Measurements from ENCODE around the gene FBXL5.

DNA sequence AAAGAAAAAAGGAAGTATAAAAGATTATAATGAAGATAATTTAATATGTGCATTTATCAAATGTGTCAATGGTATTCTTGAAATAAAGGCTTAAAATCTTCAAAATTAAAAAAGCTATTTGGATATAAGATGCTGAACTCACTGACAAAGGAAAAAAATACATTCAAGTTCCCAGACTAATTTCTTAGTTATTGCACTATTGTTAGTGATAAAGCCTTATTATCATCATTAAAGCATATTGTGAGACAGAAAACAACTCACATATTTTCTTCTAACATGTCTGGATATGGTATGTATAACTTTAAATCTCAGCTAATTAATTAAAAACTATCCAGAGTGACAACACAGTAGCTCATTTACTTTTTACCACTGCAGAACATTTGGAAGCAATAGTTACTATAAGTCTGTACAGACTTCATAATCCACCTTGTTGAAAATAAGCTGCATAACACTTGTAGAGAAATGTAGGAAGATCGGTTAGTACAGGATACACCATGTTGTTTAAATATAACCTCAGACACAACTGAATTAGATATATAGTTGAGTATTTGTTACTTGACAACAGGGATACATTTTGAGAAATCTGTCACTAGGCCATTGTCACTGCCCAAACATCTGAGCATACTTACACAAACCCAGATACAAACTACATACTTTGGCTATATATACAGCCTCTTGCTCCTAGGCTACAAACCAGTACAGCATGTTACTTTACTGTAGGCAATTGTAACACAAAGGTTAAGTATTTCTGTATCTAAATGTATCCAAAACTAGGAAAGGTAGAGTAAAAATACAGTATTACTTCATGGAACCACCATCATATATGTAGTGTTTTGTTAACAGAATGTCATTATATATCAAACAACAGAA lies 13.6 kb upstream of the FBXL5 start:
- TF ChIP-seq, protein P1, sequence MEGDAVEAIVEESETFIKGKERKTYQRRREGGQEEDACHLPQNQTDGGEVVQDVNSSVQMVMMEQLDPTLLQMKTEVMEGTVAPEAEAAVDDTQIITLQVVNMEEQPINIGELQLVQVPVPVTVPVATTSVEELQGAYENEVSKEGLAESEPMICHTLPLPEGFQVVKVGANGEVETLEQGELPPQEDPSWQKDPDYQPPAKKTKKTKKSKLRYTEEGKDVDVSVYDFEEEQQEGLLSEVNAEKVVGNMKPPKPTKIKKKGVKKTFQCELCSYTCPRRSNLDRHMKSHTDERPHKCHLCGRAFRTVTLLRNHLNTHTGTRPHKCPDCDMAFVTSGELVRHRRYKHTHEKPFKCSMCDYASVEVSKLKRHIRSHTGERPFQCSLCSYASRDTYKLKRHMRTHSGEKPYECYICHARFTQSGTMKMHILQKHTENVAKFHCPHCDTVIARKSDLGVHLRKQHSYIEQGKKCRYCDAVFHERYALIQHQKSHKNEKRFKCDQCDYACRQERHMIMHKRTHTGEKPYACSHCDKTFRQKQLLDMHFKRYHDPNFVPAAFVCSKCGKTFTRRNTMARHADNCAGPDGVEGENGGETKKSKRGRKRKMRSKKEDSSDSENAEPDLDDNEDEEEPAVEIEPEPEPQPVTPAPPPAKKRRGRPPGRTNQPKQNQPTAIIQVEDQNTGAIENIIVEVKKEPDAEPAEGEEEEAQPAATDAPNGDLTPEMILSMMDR (IDR thresholded peaks at IDR 0.05): no peak
- TF ChIP-seq POLR2A (IDR thresholded peaks at IDR 0.05) (no peak), POLR2AphosphoS5 (IDR thresholded peaks at IDR 0.05) (no peak)

Measured in breast epithelium (tissue), 3 donors.